Kidney (tissue), 14 donors: ENCODE results near the gene EIF4H. TPM values are rescaled to one million over a fixed set of nuclear protein-coding genes. Genes with fewer than 3 reads are reported as not detected.

ENCODE experiments used
- DNase-seq, 5 donors: peaks; one replicate each; pipeline ENCODE4 v3.0.0-alpha.2; 2013 to 2020
- FAIRE-seq: peaks from 2 replicates; lab custom pipeline; 2012; peaks lifted over from hg19 to GRCh38; lab: Jason Lieb, UNC
- H3K27ac ChIP-seq, 2 donors: one replicate each; pipeline ENCODE4 v1.7.0; 2013; ENCODE audit warnings: low read depth in 2 of 2, low read length in 2 of 2, inconsistent platforms in 1 of 2
- H3K27me3 ChIP-seq: one replicate; pipeline ENCODE4 v1.7.1; 2013; ENCODE audit warnings: low read length, inconsistent platforms; ENCODE audit not compliant: control insufficient read depth, insufficient read depth
- H3K36me3 ChIP-seq, 3 donors: one replicate each; pipeline versions ENCODE4 v1.7.0 to v1.7.1; 2013; ENCODE audit warnings: low read length in 3 of 3, control low read depth in 1 of 3, inconsistent platforms in 1 of 3; ENCODE audit not compliant: insufficient read depth in 3 of 3, control insufficient read depth in 2 of 3
- H3K4me1 ChIP-seq, 3 donors: one replicate each; pipeline versions ENCODE4 v1.7.0 to v1.7.1; 2013; ENCODE audit warnings: low read length in 3 of 3, inconsistent platforms in 1 of 3, low read depth in 1 of 3; ENCODE audit not compliant: control insufficient read depth in 2 of 3, insufficient read depth in 2 of 3
- H3K4me3 ChIP-seq, 3 donors: one replicate each; pipeline versions ENCODE4 v1.7.0 to v1.8.1; 2013; ENCODE audit warnings: low read length in 3 of 3, control low read depth in 1 of 3, inconsistent platforms in 1 of 3
- H3K9ac ChIP-seq, 3 donors: one replicate each; pipeline versions ENCODE4 v1.7.0 to v1.7.1; 2013; ENCODE audit warnings: low read length in 3 of 3, control low read depth in 1 of 3, inconsistent platforms in 1 of 3
- H3K9me3 ChIP-seq, 3 donors: one replicate each; pipeline versions ENCODE4 v1.7.0 to v1.7.1; 2013; ENCODE audit warnings: low read length in 3 of 3, control low read depth in 1 of 3, inconsistent platforms in 1 of 3; ENCODE audit not compliant: control insufficient read depth in 2 of 3, insufficient read depth in 1 of 3
- intact Hi-C: fragments of 100-400 bp; cut with DNase I; formaldehyde crosslinking; loops from one replicate; pipeline ENCODE4 v1.11.1; 2022
- polyA plus RNA-seq: library from polyadenylated mRNA; stranded (reverse); fragments of 350-450 nt; fragmentation: Illumina TruSeq; extraction: RNeasy Lipid Tissue Mini Kit (QIAGEN cat#74804); gene quantifications from one replicate; pipeline ENCODE4 v1.2.3, GENCODE V29; 2014; ENCODE audit warnings: low read depth, low replicate concordance; ENCODE audit not compliant: insufficient read depth
- total RNA-seq: library from RNA; stranded (reverse); fragmentation: NEBNext Ultra II Directional; extraction: Animal tissue kit (Norgen Biotek cat#: 25700); gene quantifications from one replicate; pipeline ENCODE4 v1.2.1, GENCODE V29; 2021
- TF ChIP-seq, protein P1 (sequence below): IDR thresholded peaks from 3 replicates; pipeline ENCODE4 v1.5.1; 2012; ENCODE audit warnings: mild to moderate bottlenecking, moderate library complexity, borderline replicate concordance; ENCODE audit not compliant: insufficient read depth; ENCODE audit errors: extremely low read depth
- donor health status: control.
- donor health status: control.
- donor health status: control.
- donor health status: control.
- donor health status: control.
- donor health status: DM: yes; HTN: yes; CAD: no.
- donor health status: Normal renal cell carcinoma (clear cell type).

Gene EIF4H
- total and polyA plus RNA-seq, 2 donors from 2014 or later = 153 to 240 TPM

DNA sequence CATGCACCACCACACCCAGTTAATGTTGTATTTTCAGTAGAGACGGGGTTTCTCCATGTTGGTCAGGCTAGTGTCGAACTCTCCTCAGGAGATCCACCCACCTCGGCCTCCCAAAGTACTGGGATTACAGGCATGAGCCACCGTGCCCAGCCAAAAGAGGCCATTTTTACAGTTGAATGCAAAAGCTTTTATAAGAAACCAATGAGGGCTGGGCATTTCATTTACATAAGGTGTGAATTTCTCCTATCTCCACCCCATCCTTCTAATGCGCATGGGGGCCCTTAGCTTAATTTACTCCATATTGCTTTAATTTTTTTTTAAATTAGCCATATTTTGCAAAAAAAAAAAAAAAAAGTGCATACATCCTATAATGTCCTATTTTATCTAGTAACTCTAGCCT is 25.1 kb upstream of the EIF4H start:
- no peak overlapping the region for H3K9ac ChIP-seq
- no peaks in the 10 kb centered on the region for H3K36me3 ChIP-seq
- FAIRE-seq (no peak), DNase-seq (no peak)
- intact Hi-C loops = no loop called here
- TF ChIP-seq, protein P1, sequence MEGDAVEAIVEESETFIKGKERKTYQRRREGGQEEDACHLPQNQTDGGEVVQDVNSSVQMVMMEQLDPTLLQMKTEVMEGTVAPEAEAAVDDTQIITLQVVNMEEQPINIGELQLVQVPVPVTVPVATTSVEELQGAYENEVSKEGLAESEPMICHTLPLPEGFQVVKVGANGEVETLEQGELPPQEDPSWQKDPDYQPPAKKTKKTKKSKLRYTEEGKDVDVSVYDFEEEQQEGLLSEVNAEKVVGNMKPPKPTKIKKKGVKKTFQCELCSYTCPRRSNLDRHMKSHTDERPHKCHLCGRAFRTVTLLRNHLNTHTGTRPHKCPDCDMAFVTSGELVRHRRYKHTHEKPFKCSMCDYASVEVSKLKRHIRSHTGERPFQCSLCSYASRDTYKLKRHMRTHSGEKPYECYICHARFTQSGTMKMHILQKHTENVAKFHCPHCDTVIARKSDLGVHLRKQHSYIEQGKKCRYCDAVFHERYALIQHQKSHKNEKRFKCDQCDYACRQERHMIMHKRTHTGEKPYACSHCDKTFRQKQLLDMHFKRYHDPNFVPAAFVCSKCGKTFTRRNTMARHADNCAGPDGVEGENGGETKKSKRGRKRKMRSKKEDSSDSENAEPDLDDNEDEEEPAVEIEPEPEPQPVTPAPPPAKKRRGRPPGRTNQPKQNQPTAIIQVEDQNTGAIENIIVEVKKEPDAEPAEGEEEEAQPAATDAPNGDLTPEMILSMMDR = no peak
- H3K4me1 ChIP-seq = no peaks in the 10 kb centered on the region
- no peak overlapping the region for H3K27ac ChIP-seq
- H3K27me3 ChIP-seq = no peaks in the 10 kb centered on the region
- no peak overlapping the region for H3K4me3 ChIP-seq
- H3K9me3 ChIP-seq = no peaks in the 10 kb centered on the region

DNA sequence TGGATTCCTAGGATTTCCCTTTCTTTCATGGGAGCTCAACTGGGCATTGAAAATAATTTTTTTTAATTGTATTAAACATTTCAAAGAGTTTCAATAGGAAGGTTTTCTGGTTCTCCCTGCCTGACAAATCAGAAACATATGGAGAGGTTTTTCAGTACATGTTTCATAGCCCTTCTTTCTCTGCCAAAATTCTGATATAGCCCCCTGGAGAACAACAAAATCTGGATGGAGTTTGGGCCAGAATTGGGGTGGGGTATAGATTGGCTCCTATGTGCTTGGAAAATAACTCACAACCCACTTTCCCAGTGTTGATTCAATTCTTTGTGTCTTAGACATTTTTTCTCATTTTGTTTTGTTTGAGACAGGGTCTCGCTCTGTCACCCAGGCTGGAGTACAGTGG is 24.6 kb upstream of the EIF4H start:
- Histone ChIP-seq H3K9me3 (no peaks in the 10 kb centered on the region), H3K9ac (no peak overlapping the region), H3K4me3 (no peak overlapping the region), H3K27ac (no peak overlapping the region), H3K4me1 (no peaks in the 10 kb centered on the region), H3K27me3 (no peaks in the 10 kb centered on the region), H3K36me3 (no peaks in the 10 kb centered on the region)
- TF ChIP-seq, protein P1 = no peak
- FAIRE-seq (no peak), DNase-seq (no peak)
- intact Hi-C loops = no loop called here

DNA sequence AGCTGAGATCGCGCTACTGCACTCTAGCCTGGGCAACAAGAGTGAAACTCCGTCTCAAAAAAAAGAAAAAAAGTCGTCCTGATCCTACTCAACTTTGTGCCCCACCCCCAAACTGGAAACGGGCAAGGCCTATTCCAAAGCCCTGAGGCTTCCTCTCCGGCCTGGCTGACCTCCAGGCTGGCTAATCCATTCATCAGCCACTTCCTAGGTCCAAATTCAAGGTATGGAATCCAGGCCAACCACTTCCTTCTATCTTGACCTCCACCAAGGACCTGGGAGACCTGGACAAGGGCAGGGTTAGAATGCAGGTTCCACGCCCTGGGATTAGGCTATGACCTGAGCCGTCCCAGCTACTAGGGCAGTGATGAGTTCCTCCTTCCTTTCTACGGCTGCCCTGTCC is 20.4 kb upstream of the EIF4H start:
- DNase-seq (no peak), FAIRE-seq (no peak)
- TF ChIP-seq, protein P1 = no peak
- Histone ChIP-seq H3K9me3 (no peaks in the 10 kb centered on the region), H3K9ac (no peak overlapping the region), H3K4me3 (no peak overlapping the region), H3K36me3 (no peaks in the 10 kb centered on the region), H3K4me1 (no peaks in the 10 kb centered on the region), H3K27me3 (no peaks in the 10 kb centered on the region), H3K27ac (no peak overlapping the region)
- intact Hi-C loops = no loop called here

DNA sequence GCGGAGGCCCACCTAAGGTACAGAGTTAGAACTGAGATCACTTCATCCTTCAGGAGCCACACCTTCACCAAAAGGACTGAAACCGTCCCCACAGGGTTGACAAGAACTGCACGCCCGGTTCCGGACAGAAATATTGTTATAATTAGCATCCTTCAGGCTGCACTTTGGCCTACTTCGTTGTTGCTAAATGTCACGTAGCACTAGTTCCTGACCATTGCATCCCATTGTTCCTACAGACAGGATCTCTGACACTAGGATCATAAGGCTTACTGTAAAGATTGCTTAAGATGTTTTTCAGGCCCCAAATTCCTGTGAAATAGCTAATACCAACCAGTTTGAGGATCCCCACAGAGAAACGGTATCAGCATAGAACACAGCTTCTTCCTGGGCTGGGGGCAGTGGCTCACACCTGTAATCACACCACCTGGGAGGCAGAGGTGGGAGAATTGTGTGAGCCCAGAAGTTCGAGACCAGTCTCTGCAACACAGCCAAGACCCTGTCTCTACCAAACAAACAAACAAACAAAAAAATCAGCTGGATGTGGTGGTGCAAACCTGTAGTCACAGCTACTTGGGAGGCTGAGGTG is 18.3 kb upstream of the EIF4H start:
- H3K27me3 ChIP-seq = no peaks in the 10 kb centered on the region
- no peak for DNase-seq
- no peaks in the 10 kb centered on the region for H3K9me3 ChIP-seq
- no peak overlapping the region for H3K4me3 ChIP-seq
- H3K36me3 ChIP-seq = no peaks in the 10 kb centered on the region
- no peaks in the 10 kb centered on the region for H3K4me1 ChIP-seq
- H3K9ac ChIP-seq = no peak overlapping the region
- intact Hi-C loops = no loop called here
- no peak overlapping the region for H3K27ac ChIP-seq
- TF ChIP-seq, protein P1 = no peak
- no peak for FAIRE-seq
